ENCODE results near the gene PRKN.
"Not testable (repeated sequence)": the region's sequence is repeated elsewhere in the genome, so short reads cannot be mapped to it uniquely, and the experiment has no call there.

The PRKN gene

GRCh38 chr6:161870236-161870901 lies 857.2 kb downstream of the PRKN start:
- DNase-seq = no peak

GRCh38 chr6:161869491-161869890 lies 858.1 kb downstream of the PRKN start:
- no peak for DNase-seq

- DNase-seq = no peak
Measured at GRCh38 chr6:161866570-161866969, 861.0 kb downstream of the PRKN start.

GRCh38 chr6:161861061-161861460 lies 866.5 kb downstream of the PRKN start:
- not testable (repeated sequence) for DNase-seq

GRCh38 chr6:161853657-161854056 lies 873.9 kb downstream of the PRKN start:
- DNase-seq = no peak

GRCh38 chr6:161851486-161851885 lies 876.1 kb downstream of the PRKN start:
- not testable (repeated sequence) for DNase-seq

GRCh38 chr6:161850562-161850961 lies 877.0 kb downstream of the PRKN start:
- no peak for DNase-seq

GRCh38 chr6:161847628-161848027 lies 879.9 kb downstream of the PRKN start:
- no peak for DNase-seq

- no peak for DNase-seq
Measured at GRCh38 chr6:161844804-161845203, 882.8 kb downstream of the PRKN start.

GRCh38 chr6:161843066-161843465 lies 884.5 kb downstream of the PRKN start:
- DNase-seq = no peak

GRCh38 chr6:161840380-161840779 lies 887.2 kb downstream of the PRKN start:
- no peak for DNase-seq

- DNase-seq = no peak
Measured at GRCh38 chr6:161838306-161839035, 889.1 kb downstream of the PRKN start.

- no peak for DNase-seq
Measured at GRCh38 chr6:161837854-161838253, 889.7 kb downstream of the PRKN start.

- no peak for DNase-seq
Measured at GRCh38 chr6:161837449-161837735, 890.2 kb downstream of the PRKN start.

- no peak for DNase-seq
Measured at GRCh38 chr6:161836643-161837448, 890.7 kb downstream of the PRKN start.

- DNase-seq = no peak
Measured at GRCh38 chr6:161835500-161836215, 891.9 kb downstream of the PRKN start.

- DNase-seq = no peak
Measured at GRCh38 chr6:161834426-161834825, 893.1 kb downstream of the PRKN start.

GRCh38 chr6:161833099-161833860 lies 894.3 kb downstream of the PRKN start:
- DNase-seq = no peak

- DNase-seq = no peak
Measured at GRCh38 chr6:161832622-161833021, 894.9 kb downstream of the PRKN start.

GRCh38 chr6:161830866-161831616 lies 896.5 kb downstream of the PRKN start:
- no peak for DNase-seq

- DNase-seq = no peak
Measured at GRCh38 chr6:161829291-161829729, 898.3 kb downstream of the PRKN start.

GRCh38 chr6:161828355-161828754 lies 899.2 kb downstream of the PRKN start:
- no peak for DNase-seq

Measured in CD4-positive, alpha-beta T cell treated with Interleukin-17A for 4 hours (primary cell).